ENCODE measurements around the gene RNF213. TPM values are rescaled to one million over a fixed set of nuclear protein-coding genes. Genes with fewer than 3 reads are reported as not detected.

The RNF213 gene
- total and polyA plus RNA-seq, 2 of the 8 experiments (the other 6 are each of a cell fraction or from before 2014, with no cell fraction given): 33.8 to 62.8 TPM

GRCh38 chr17:80354336-80354735 is 93.7 kb downstream of the RNF213 start:
- no peak overlapping the region for H2AK5ac ChIP-seq (ENCODE audit: low read depth, low read length)
- H3K27ac ChIP-seq (ENCODE audit: low read depth, low read length): no peak overlapping the region
- no peak overlapping the region for H2AFZ ChIP-seq (ENCODE audit: low read length)
- H2BK20ac ChIP-seq (ENCODE audit: low read length): no peak overlapping the region
- POLR2A ChIA-PET (ENCODE audit: partially characterized antibody): no interaction called here
- no peak overlapping the region for H3K14ac ChIP-seq (ENCODE audit: insufficient read length)
- no peak overlapping the region for H4K5ac ChIP-seq (ENCODE audit: insufficient read length, low read depth, low read length)
- H3K36me3 ChIP-seq (ENCODE audit: control insufficient read depth in 2 of 4, insufficient read depth in 4 of 4, low read length in 3 of 4): peaks cover 23 to 65% (median 45%) of the 10 kb centered on the region in 4 experiments
- H3K9me3 ChIP-seq (ENCODE audit: insufficient read depth in 2 of 2, low read depth in 1 of 2, low read length in 1 of 2): no peaks in the 10 kb centered on the region
- no peak overlapping the region for H3K9ac ChIP-seq (replicated peaks in 1 of 4; ENCODE audit: extremely low read depth in 1 of 4, low read depth in 3 of 4, low read length in 3 of 4)
- peaks cover 0 to 3% of the 10 kb centered on the region in 2 experiments for H4K20me1 ChIP-seq (replicated peaks in 1 of 2; ENCODE audit: control insufficient read depth in 1 of 2, insufficient read depth in 2 of 2, low read length in 2 of 2)
- H3K4ac ChIP-seq (replicated peaks; ENCODE audit: insufficient read length, low read depth, low read length): no peak overlapping the region
- H3K4me1 ChIP-seq (replicated peaks in 1 of 4; ENCODE audit: control insufficient read depth in 3 of 4, insufficient read depth in 4 of 4, low read length in 3 of 4): no peaks in the 10 kb centered on the region
- no peaks in the 10 kb centered on the region; a peak in 1 of 7 replicates for H3K27me3 ChIP-seq (replicated peaks in 1 of 4; ENCODE audit: control insufficient read depth in 3 of 4, extremely low read depth in 1 of 4, insufficient read depth in 3 of 4, low read length in 3 of 4)
- H3K4me3 ChIP-seq (ENCODE audit: extremely low read depth in 1 of 4, insufficient read depth in 2 of 4, low read depth in 3 of 4, low read length in 4 of 4): no peak overlapping the region
- no peak overlapping the region for H4K91ac ChIP-seq (replicated peaks; ENCODE audit: insufficient read length, low read length)
- no peaks in the 10 kb centered on the region for H3K23me2 ChIP-seq (ENCODE audit: low read depth, low read length)
- WGBS, 2 experiments (ENCODE audit: extremely low coverage in 1 of 2, insufficient coverage in 1 of 2, insufficient read length in 1 of 2, insufficient replicate concordance in 2 of 2, low coverage in 1 of 2, low lambda C conversion rate in 2 of 2, missing lambda C conversion rate in 1 of 2): 93% methylated on average over 9 of the region's 9 CpGs; no CpG with 5 or more reads in 1 of the 2 experiments
- no peak overlapping the region for H3K23ac ChIP-seq (ENCODE audit: insufficient read length)
- H2BK5ac ChIP-seq (ENCODE audit: low read depth, low read length): no peak overlapping the region
- CTCF ChIA-PET (ENCODE audit: partially characterized antibody): interaction anchor here (1.4 kb wide), 1 partner anchor 163 kb away, joined by 4 read pairs; no protein-coding TSS in a partner anchor
- H2BK15ac ChIP-seq (ENCODE audit: low read length): no peak overlapping the region
- H4K8ac ChIP-seq (ENCODE audit: extremely low read depth, insufficient read depth, low read length): no peak overlapping the region
- no peak overlapping the region for H2BK12ac ChIP-seq (ENCODE audit: low read depth, low read length)
- no peak overlapping the region for H2BK120ac ChIP-seq (replicated peaks; ENCODE audit: low read depth, low read length)
- H3K79me1 ChIP-seq (ENCODE audit: low read depth, low read length): no peaks in the 10 kb centered on the region
- H3K79me2 ChIP-seq (ENCODE audit: control insufficient read depth in 1 of 2, insufficient read depth in 2 of 2, low read length in 2 of 2): no peaks in the 10 kb centered on the region
- DNase-seq (ENCODE audit: low read depth in 1 of 2, low spot score in 2 of 2) (no peak), FAIRE-seq (no peak)
- H3K56ac ChIP-seq (replicated peaks; ENCODE audit: insufficient read length, low read depth, low read length): no peak overlapping the region
- H3K4me2 ChIP-seq (ENCODE audit: insufficient read depth in 1 of 2, low read depth in 2 of 2, low read length in 2 of 2): no peak overlapping the region
- no peak overlapping the region for H3K18ac ChIP-seq (ENCODE audit: extremely low read depth, low read length)
- TF ChIP-seq NANOG (IDR thresholded peaks at IDR 0.05; ENCODE audit: insufficient read depth, low read depth, low read length, poor library complexity, severe bottlenecking): no peak
- no peak for TF ChIP-seq SIN3A (conservative IDR thresholded peaks at IDR 0.05 in 1 of 2, IDR thresholded peaks at IDR 0.05 in 1 of 2; ENCODE audit: low read depth in 1 of 2, low read length in 2 of 2)
- no peak for TF ChIP-seq MAX (IDR thresholded peaks at IDR 0.05)
- no peak for TF ChIP-seq SP2 (IDR thresholded peaks at IDR 0.05; ENCODE audit: low read length)
- TF ChIP-seq CHD1 (IDR thresholded peaks at IDR 0.05; ENCODE audit: low read depth, low read length): no peak
- no peak for TF ChIP-seq CREB1 (IDR thresholded peaks at IDR 0.05)
- TF ChIP-seq CTBP2 (IDR thresholded peaks at IDR 0.05; ENCODE audit: borderline replicate concordance, insufficient read depth, insufficient read length, low read length): no peak
- no peak for TF ChIP-seq KDM5A (IDR thresholded peaks at IDR 0.05; ENCODE audit: low read length)
- TF ChIP-seq ZNF274 (IDR thresholded peaks at IDR 0.05; ENCODE audit: borderline replicate concordance, extremely low read depth, low read length): no peak
- no peak for TF ChIP-seq TAF7 (optimal IDR thresholded peaks at IDR 0.05; ENCODE audit: borderline replicate concordance, low read depth, low read length)
- TF ChIP-seq RXRA (IDR thresholded peaks at IDR 0.05; ENCODE audit: insufficient read depth, low read depth, low read length): no peak
- no peak for TF ChIP-seq KDM1A (IDR thresholded peaks at IDR 0.05; ENCODE audit: borderline replicate concordance, low read length)
- no peak for TF ChIP-seq EP300 (IDR thresholded peaks at IDR 0.05; ENCODE audit: borderline replicate concordance in 1 of 2, low read depth in 2 of 2, low read length in 2 of 2)
- no peak for TF ChIP-seq JUN (IDR thresholded peaks at IDR 0.05; ENCODE audit: low read depth, low read length)

All from H1 (cell line).